Ureter (tissue), 1 donor: ENCODE data around the gene CACNA1B. TPM values are rescaled to one million over a fixed set of nuclear protein-coding genes. Genes with fewer than 3 reads are reported as not detected.
"Not testable (repeated sequence)": the region's sequence is repeated elsewhere in the genome, so short reads cannot be mapped to it uniquely, and the experiment has no call there.

Source experiments
- DNase-seq: peaks from one replicate; pipeline ENCODE4 v3.0.0-alpha.2; 2020; ENCODE audit warnings: low spot score
- total RNA-seq: library from RNA; stranded (reverse); gene quantifications from one replicate; pipeline ENCODE4 v1.2.4, GENCODE V29; 2023
- donor health status: DM: yes; HTN: yes; CAD: no.

CACNA1B gene
- total RNA-seq, 1 donor from 2014 or later: 0.23 TPM

- not testable (repeated sequence) for DNase-seq
Observed at GRCh38 chr9:138132946-138133705, 255.5 kb downstream of the CACNA1B start.

- not testable (repeated sequence) for DNase-seq
Observed at GRCh38 chr9:138134581-138134980, 257.0 kb downstream of the CACNA1B start.

GRCh38 chr9:138139096-138139495 lies 261.5 kb downstream of the CACNA1B start:
- not testable (repeated sequence) for DNase-seq

- not testable (repeated sequence) for DNase-seq
Observed at GRCh38 chr9:138140980-138141379, 263.4 kb downstream of the CACNA1B start.

GRCh38 chr9:138142528-138143244 lies 265.1 kb downstream of the CACNA1B start:
- not testable (repeated sequence) for DNase-seq

DNA sequence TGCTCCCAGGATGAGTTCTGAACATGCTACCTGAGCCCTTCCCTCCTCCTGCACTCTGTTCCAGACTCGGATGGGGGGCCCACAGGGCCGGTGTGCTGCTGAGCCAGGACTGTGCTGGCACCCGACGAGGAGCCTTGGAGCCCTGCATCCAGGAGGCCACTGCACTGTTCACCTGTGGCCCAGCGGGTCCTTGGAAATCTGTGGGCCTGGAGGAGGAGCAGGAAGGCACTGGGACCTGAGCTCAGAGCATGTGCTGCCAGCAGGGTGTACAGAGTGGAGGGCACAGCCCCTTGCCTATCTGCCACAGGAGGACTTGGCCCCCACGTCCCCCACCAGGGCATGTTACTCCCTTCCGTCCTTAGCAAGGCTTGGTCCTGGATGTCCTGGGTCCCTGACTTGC lies 265.9 kb downstream of the CACNA1B start:
- DNase-seq: not testable (repeated sequence)

DNA sequence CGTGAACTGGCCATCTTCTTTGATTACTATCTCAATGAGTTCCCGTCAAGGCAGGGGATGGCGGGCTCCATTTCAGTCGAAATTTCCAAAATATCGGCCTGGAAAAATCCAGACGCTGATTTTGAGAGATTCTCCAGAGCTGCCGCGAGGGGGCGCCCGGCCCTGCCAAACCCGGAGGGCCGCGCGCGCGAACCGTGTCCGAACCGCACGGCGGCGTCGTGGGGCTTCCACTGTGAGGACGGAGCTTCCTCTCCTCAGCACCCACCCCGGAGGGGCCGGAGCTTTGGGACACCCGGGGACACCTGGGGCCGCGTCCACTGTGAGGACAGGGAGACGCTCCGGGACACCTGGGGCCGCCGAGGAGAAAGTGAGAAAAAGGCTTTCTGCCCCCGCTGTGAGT lies 270.0 kb downstream of the CACNA1B start:
- not testable (repeated sequence) for DNase-seq

DNA sequence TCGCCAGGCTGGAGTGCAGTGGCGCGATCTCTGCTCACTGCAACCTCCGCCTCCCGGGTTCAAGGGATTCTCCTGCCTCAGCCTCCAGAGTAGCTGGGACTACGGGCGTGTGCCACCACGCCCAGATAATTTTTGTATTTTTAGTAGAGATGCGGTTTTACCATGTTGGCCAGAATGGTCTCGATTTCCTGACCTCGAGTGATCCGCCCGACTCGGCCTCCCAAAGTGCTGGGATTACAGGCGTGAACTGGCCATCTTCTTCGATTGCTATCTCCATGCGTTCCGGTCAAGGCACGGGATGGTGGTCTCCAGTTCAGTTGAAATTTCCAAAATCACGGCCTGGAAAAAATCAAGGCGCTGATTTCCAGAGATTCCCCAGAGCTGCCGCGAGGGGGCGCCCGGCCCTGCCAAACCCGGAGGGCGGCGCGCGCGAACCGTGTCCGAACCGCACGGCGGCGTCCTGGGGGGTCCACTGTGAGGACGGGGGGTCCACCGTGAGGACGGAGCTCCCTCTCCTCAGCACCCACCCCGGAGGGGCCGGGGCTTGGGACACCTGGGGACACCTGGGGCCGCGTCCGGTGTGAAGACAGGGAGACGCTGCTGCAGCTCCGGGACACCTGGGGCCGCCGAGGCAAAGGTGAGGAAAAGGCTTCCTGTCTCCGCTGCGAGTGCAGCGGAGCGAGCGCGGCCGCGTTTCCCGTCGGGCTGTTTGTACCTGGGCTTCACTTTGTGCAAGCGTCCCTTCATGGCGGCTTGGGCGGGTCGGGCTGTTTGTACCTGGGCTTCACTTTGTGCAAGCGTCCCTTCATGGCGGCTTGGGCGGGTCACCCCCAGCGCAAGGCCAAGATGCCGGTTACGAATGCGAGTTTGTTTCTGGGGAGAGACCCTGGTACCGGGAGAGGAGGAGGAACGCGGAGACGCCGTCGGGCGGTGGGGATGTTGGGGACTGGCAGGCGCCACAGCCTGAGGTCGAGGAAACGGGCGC lies 272.4 kb downstream of the CACNA1B start:
- not testable (repeated sequence) for DNase-seq

- not testable (repeated sequence) for DNase-seq
Observed at GRCh38 chr9:138155788-138156187, 278.2 kb downstream of the CACNA1B start.

GRCh38 chr9:138166793-138167192 lies 289.2 kb downstream of the CACNA1B start:
- not testable (repeated sequence) for DNase-seq
